Stomach smooth muscle (tissue), 2 donors: Measurements from ENCODE around the gene GBP2.
"Not testable (repeated sequence)": the region's sequence is repeated elsewhere in the genome, so short reads cannot be mapped to it uniquely, and the experiment has no call there.

ENCODE experiments used
- H3K27ac ChIP-seq: one replicate; pipeline ENCODE4 v1.7.0; 2013; ENCODE audit warnings: mild to moderate bottlenecking, low read length, inconsistent platforms
- H3K27me3 ChIP-seq, 2 donors: one replicate each; pipeline ENCODE4 v1.7.0; 2013; ENCODE audit warnings: low read length in 2 of 2; ENCODE audit not compliant: insufficient read depth in 2 of 2, control insufficient read depth in 1 of 2
- H3K36me3 ChIP-seq, 2 donors: one replicate each; pipeline ENCODE4 v1.7.0; 2013; ENCODE audit warnings: low read length in 2 of 2; ENCODE audit not compliant: control insufficient read depth in 2 of 2, insufficient read depth in 2 of 2
- H3K4me1 ChIP-seq: one replicate; pipeline ENCODE4 v1.7.0; 2013; ENCODE audit warnings: low read length; ENCODE audit not compliant: control insufficient read depth, insufficient read depth
- H3K4me3 ChIP-seq, 2 donors: one replicate each; pipeline ENCODE4 v1.7.0; 2013; ENCODE audit warnings: low read length in 2 of 2
- H3K9ac ChIP-seq, 2 donors: one replicate each; pipeline ENCODE4 v1.7.0; 2013; ENCODE audit warnings: low read length in 2 of 2, mild to moderate bottlenecking in 1 of 2
- H3K9me3 ChIP-seq, 2 donors: one replicate each; pipeline ENCODE4 v1.7.0; 2013; ENCODE audit warnings: low read length in 2 of 2; ENCODE audit not compliant: control insufficient read depth in 2 of 2
- donor health status: healthy.
- donor health status: Pancreatic carcinoma.

The GBP2 gene

GRCh38 chr1:89126602-89127565, 970 bp upstream of the GBP2 start:
- H3K27me3 ChIP-seq, H3K4me1 ChIP-seq, H3K36me3 ChIP-seq, H3K9me3 ChIP-seq: not testable (repeated sequence)
- Histone ChIP-seq H3K9ac (peak overlapping the region; percentile 73 to 83), H3K27ac (peak overlapping the region; percentile 82), H3K4me3 (peak overlapping the region; percentile 48 to 82)

DNA sequence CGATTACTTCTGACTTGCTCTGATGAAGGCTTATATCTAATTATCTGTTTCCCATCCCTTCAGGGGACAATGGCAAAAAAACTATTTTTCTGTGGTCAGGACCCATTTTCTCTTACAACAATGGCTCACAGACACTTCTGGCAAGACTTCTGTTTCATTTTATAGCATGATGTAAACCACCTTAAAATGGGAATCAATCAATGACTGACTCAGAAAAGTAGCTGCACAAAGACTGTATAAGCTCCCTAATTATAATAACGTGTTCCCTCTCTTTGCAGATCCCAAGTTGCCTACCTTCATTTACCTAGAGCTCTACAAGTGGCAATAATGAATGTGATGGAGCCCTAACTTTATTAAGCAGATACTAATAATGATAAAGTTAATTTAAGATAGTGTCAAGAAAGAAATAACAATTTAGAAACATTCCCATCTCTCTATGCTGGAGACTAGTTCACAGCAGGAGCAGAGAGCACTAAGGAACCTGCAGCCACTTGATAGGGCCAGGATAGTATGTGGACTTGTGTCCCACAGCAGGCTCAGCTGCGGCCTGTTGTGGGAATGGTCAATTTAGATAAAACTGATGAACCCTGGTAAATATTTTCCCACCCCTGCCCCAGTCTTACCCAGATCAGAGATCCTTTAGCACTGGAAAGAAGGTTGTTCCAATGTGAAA, 538 bp downstream of the GBP2 start:
- Histone ChIP-seq H3K36me3 (peaks cover 4 to 7% of the 10 kb centered on the region in 2 donors), H3K4me3 (peak overlapping the region; percentile 74 to 82), H3K9me3 (no peaks in the 10 kb centered on the region), H3K27ac (peak overlapping the region; percentile 82), H3K9ac (peak overlapping the region; percentile 81 to 83), H3K27me3 (no peaks in the 10 kb centered on the region), H3K4me1 (peaks cover 4% of the 10 kb centered on the region)

GRCh38 chr1:89121641-89122040, 4.3 kb downstream of the GBP2 start:
- H3K27me3 ChIP-seq: no peaks in the 10 kb centered on the region
- H3K4me1 ChIP-seq: no peaks in the 10 kb centered on the region
- no peaks in the 10 kb centered on the region for H3K9me3 ChIP-seq
- H3K27ac ChIP-seq: no peak overlapping the region
- H3K36me3 ChIP-seq: peaks cover 34 to 37% of the 10 kb centered on the region in 2 donors
- no peak overlapping the region for H3K4me3 ChIP-seq
- H3K9ac ChIP-seq: no peak overlapping the region

- Histone ChIP-seq H3K4me1 (no peaks in the 10 kb centered on the region), H3K36me3 (peaks cover 47 to 68% of the 10 kb centered on the region in 2 donors), H3K4me3 (no peak overlapping the region), H3K27ac (no peak overlapping the region), H3K9ac (no peak overlapping the region), H3K9me3 (no peaks in the 10 kb centered on the region), H3K27me3 (no peaks in the 10 kb centered on the region)
Measured at GRCh38 chr1:89114662-89115061, 11.3 kb downstream of the GBP2 start.

DNA sequence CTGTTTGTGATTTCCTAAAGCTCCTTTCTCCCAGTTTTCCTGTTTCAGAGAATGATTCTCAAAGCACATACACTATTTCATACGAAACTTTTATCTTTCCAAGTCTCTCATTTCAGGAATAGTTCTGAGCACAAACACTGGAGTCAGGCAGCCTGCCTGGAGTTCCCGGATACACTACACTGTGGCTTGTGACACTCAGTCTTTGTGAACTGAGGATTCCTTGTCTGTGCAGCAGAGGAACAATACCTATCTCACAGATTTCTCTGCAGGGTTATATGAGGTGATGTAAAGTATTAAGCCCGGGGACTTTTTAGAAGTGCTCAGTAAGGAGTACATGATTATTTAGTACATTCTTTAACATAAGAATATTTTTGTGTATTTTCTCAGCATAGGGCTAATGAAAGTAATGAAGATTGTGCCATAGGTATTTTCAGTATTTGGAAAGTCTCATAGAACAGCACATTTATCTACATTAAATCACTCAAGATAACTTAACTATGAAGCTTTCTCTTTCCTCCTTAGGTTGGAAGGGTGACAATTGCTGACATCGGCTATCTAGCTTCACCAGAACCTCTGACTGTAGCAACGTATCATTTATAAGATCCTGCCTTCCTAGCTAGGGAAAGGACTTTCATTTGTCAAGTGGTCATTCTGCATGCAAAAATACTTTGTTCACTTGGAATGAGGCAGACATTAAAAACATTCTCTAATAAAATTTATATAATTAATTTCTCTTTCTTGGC, 12.9 kb downstream of the GBP2 start:
- Histone ChIP-seq H3K9ac (no peak overlapping the region), H3K36me3 (peaks cover 42 to 70% of the 10 kb centered on the region in 2 donors), H3K9me3 (no peaks in the 10 kb centered on the region), H3K27me3 (no peaks in the 10 kb centered on the region), H3K4me3 (no peak overlapping the region), H3K27ac (no peak overlapping the region), H3K4me1 (no peaks in the 10 kb centered on the region)

DNA sequence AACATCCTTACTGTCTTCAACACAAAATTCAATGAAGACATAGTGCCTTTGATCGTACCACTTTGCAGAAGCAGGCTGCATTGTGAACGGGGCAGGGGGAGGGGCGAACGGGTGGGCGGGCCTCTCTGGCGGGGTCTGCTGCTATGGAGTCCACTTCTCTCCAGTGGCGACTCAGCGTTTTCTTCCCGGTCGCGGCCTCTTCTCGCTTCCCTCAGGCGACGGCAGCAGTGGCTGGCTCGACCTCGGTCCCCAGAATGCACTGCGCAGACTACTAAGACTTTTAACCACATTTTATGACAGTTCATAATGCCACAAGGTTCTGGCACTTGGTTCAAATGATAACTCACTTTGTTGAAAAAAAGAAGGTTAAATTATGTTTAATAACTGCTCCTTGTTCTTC, 21.2 kb downstream of the GBP2 start:
- H3K27me3 ChIP-seq: no peaks in the 10 kb centered on the region

DNA sequence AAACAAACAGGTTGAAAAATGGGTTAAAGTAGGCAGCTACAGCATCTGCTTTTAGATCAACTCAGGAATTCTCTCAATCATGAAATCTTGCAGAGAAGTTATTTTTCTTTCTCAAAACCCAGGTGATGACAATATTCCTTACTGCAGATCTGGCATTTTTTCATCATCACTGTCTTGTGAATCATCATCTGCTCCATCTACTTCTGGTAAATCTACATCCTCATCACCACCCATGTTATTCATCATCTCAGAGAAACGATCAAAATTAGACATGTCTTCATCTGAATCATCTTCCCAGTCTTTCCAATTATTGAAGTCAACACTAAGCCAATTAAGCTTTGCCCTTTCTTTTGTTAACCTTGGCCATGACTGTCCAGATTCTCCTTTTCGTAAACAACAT, 21.8 kb downstream of the GBP2 start:
- H3K4me3 ChIP-seq: no peak overlapping the region
- H3K4me1 ChIP-seq: no peaks in the 10 kb centered on the region
- no peak overlapping the region for H3K9ac ChIP-seq
- H3K27ac ChIP-seq: no peak overlapping the region
- no peaks in the 10 kb centered on the region for H3K9me3 ChIP-seq
- H3K27me3 ChIP-seq: no peaks in the 10 kb centered on the region
- peaks cover 27 to 38% of the 10 kb centered on the region in 2 donors for H3K36me3 ChIP-seq

More for the DNA sequence above, 21.2 kb downstream of the GBP2 start:
- Histone ChIP-seq H3K9ac (no peak overlapping the region), H3K9me3 (no peaks in the 10 kb centered on the region), H3K4me3 (no peak overlapping the region), H3K27ac (no peak overlapping the region), H3K4me1 (no peaks in the 10 kb centered on the region), H3K36me3 (peaks cover 32 to 43% of the 10 kb centered on the region in 2 donors)

DNA sequence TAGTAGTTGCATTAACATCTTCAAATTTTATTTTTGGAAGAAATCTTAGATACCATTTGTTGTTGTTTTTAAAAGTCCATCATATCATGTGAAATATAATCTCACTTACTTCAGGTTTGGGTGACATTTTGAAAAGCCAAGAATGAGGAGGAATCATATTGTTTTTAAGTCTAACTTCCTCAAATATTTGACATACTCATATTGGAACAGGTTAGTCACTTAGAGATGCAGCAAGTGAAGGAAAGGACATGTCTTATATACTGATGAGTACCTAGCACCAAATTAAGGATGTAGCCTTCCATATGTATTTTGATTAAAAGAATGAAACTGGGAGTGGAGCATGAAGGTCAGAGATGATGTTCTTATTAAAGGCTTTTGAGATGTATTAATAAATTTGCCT, 23.9 kb downstream of the GBP2 start:
- no peaks in the 10 kb centered on the region for H3K27me3 ChIP-seq
- no peak overlapping the region for H3K27ac ChIP-seq
- H3K36me3 ChIP-seq: peaks cover 16 to 20% of the 10 kb centered on the region in 2 donors
- no peak overlapping the region for H3K4me3 ChIP-seq
- H3K9me3 ChIP-seq: no peaks in the 10 kb centered on the region
- no peaks in the 10 kb centered on the region for H3K4me1 ChIP-seq
- no peak overlapping the region for H3K9ac ChIP-seq

DNA sequence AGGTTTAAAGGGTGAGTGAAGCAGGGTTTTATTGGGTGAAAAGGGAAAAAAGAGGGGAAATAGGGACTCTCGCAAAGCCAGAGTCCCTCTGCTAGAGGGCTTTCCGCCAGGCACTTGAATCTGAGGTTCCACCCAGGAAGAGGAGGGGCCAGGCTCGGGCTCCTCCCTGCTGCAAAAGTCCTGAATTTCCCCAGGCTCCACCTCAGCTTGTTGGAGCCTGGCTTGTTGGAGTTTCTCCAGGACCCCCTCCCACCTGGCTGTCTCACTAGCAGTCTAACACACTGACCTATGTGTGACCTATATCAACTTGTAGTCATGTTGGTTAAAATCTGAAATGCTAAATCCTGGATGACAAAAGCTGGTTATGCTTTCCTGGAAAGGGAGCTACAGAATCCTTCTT, 25.5 kb downstream of the GBP2 start:
- no peaks in the 10 kb centered on the region for H3K27me3 ChIP-seq
- H3K4me3 ChIP-seq: no peak overlapping the region
- H3K9ac ChIP-seq: no peak overlapping the region
- H3K4me1 ChIP-seq: no peaks in the 10 kb centered on the region
- peaks cover 5 to 11% of the 10 kb centered on the region in 2 donors for H3K36me3 ChIP-seq
- H3K27ac ChIP-seq: no peak overlapping the region
- no peaks in the 10 kb centered on the region for H3K9me3 ChIP-seq

- no peak overlapping the region for H3K9ac ChIP-seq
- no peaks in the 10 kb centered on the region for H3K36me3 ChIP-seq
- H3K9me3 ChIP-seq: no peaks in the 10 kb centered on the region
- H3K4me3 ChIP-seq: no peak overlapping the region
- H3K4me1 ChIP-seq: no peaks in the 10 kb centered on the region
- no peak overlapping the region for H3K27ac ChIP-seq
- no peaks in the 10 kb centered on the region for H3K27me3 ChIP-seq
Measured at GRCh38 chr1:89098857-89099256, 27.1 kb downstream of the GBP2 start.
